Neural progenitor cell (in vitro differentiated cells): ENCODE measurements around the gene PAXX. TPM values are rescaled to one million over a fixed set of nuclear protein-coding genes. Genes with fewer than 3 reads are reported as not detected.
A peak's percentile ranks its signal among the peaks of the same experiment; 100 is the strongest.

ENCODE experiments used
- DNase-seq: peaks from one replicate; pipeline ENCODE4 v3.0.0-alpha.2; 2016; ENCODE audit warnings: low spot score
- H2AFZ ChIP-seq: fragments of 200-600 bp; sonication (generic); replicated peaks from 2 replicates; pipeline ENCODE4 v1.6.1; 2016; ENCODE audit warnings: antibody characterized with exemption
- H3F3A ChIP-seq: fragments of 200-600 bp; sonication (generic); 2 replicates; pipeline ENCODE4 v1.6.1; 2016; ENCODE audit warnings: antibody characterized with exemption, low read depth
- H3K27ac ChIP-seq: fragments of 200-600 bp; sonication (generic); 2 replicates; pipeline ENCODE4 v1.5.1; 2016; ENCODE audit warnings: mild to moderate bottlenecking
- H3K27me3 ChIP-seq: fragments of 200-600 bp; sonication (generic); 2 replicates; pipeline ENCODE4 v1.6.1; 2016; ENCODE audit warnings: mild to moderate bottlenecking, moderate library complexity
- H3K36me3 ChIP-seq: fragments of 200-600 bp; sonication (generic); 2 replicates; pipeline ENCODE4 v1.5.1; 2016
- H3K4me1 ChIP-seq: fragments of 200-600 bp; sonication (generic); 2 replicates; pipeline ENCODE4 v1.6.1; 2016; ENCODE audit warnings: mixed run types
- H3K4me2 ChIP-seq: fragments of 200-600 bp; sonication (generic); 2 replicates; pipeline ENCODE4 v1.6.1; 2016
- H3K4me3 ChIP-seq: fragments of 200-600 bp; sonication (generic); 2 replicates; pipeline ENCODE4 v1.5.1; 2016
- H3K79me2 ChIP-seq: fragments of 200-600 bp; sonication (generic); 2 replicates; pipeline ENCODE4 v1.6.1; 2016; ENCODE audit warnings: low read depth
- H3K9ac ChIP-seq: fragments of 200-600 bp; sonication (generic); 2 replicates; pipeline ENCODE4 v1.6.1; 2016
- H3K9me3 ChIP-seq: fragments of 200-600 bp; sonication (generic); 2 replicates; pipeline ENCODE4 v1.5.1; 2016; ENCODE audit warnings: low read depth
- H4K20me1 ChIP-seq: fragments of 200-600 bp; sonication (generic); 2 replicates; pipeline ENCODE4 v1.6.1; 2016; ENCODE audit warnings: low read depth
- H3K27ac Mint-ChIP-seq: 3 replicates; pipeline ENCODE4 v1.8.0; 2021; ENCODE audit warnings: mixed read lengths
- H3K27me3 Mint-ChIP-seq: 2 replicates; pipeline ENCODE4 v1.8.0; 2022; ENCODE audit warnings: low read depth, mild to moderate bottlenecking, inconsistent platforms, moderate library complexity, mixed read lengths; ENCODE audit not compliant: insufficient read depth
- H3K36me3 Mint-ChIP-seq: 3 replicates; pipeline ENCODE4 v1.8.0; 2021; ENCODE audit warnings: mixed read lengths
- H3K4me1 Mint-ChIP-seq: 3 replicates; pipeline ENCODE4 v1.8.0; 2021; ENCODE audit warnings: mixed read lengths
- H3K4me3 Mint-ChIP-seq: 3 replicates; pipeline ENCODE4 v1.8.0; 2021; ENCODE audit warnings: mild to moderate bottlenecking, moderate library complexity, mixed read lengths
- H3K9me3 Mint-ChIP-seq: 3 replicates; pipeline ENCODE4 v1.8.0; 2020; ENCODE audit warnings: mixed read lengths
- CTCF ChIP-seq: fragments of 200-600 bp; sonication (generic); IDR thresholded peaks from 2 replicates; pipeline ENCODE4 v1.5.1; 2017; ENCODE audit warnings: antibody characterized with exemption, mild to moderate bottlenecking
- EZH2 ChIP-seq: fragments of 200-600 bp; sonication (generic); IDR thresholded peaks from 2 replicates; pipeline ENCODE4 v1.6.1; 2017; ENCODE audit warnings: antibody characterized with exemption, mild to moderate bottlenecking, moderate library complexity
- EZH2phosphoT487 ChIP-seq: fragments of 200-600 bp; sonication (generic); IDR thresholded peaks from 2 replicates; pipeline ENCODE4 v1.6.1; 2017; ENCODE audit warnings: antibody characterized with exemption
- total RNA-seq: library from RNA; depleted of rRNA; stranded (reverse); fragments of >200 nt; gene quantifications from 2 replicates; pipeline ENCODE4 v1.2.3, GENCODE V29; 2015; ENCODE audit warnings: low replicate concordance

Gene PAXX
- total RNA-seq, 1 donor from 2014 or later: 31.5 TPM

GRCh38 chr9:137019891-137020683 lies 27.9 kb downstream of the PAXX start:
- H3K27me3 Mint-ChIP-seq: peaks cover 5% of the 10 kb centered on the region
- peaks cover 11% of the 10 kb centered on the region for H3K4me1 ChIP-seq
- no peak overlapping the region for H3K4me2 ChIP-seq
- H3K27me3 ChIP-seq: no peaks in the 10 kb centered on the region
- peaks cover 7% of the 10 kb centered on the region for H3F3A ChIP-seq
- H3K4me3 ChIP-seq: no peak overlapping the region
- no peak overlapping the region for H3K27ac Mint-ChIP-seq
- H3K36me3 ChIP-seq: no peaks in the 10 kb centered on the region
- H2AFZ ChIP-seq: no peak overlapping the region
- no peak for TF ChIP-seq CTCF
- TF ChIP-seq EZH2: no peak
- no peak for TF ChIP-seq EZH2phosphoT487
- peaks cover 4% of the 10 kb centered on the region for H3K36me3 Mint-ChIP-seq
- peak overlapping the region; percentile 67 for H3K4me3 Mint-ChIP-seq
- no peak overlapping the region for H3K27ac ChIP-seq
- no peaks in the 10 kb centered on the region for H3K9me3 Mint-ChIP-seq
- DNase-seq: no peak
- peaks cover 8% of the 10 kb centered on the region for H4K20me1 ChIP-seq
- no peaks in the 10 kb centered on the region for H3K9me3 ChIP-seq
- H3K9ac ChIP-seq: no peak overlapping the region
- H3K4me1 Mint-ChIP-seq: no peaks in the 10 kb centered on the region
- H3K79me2 ChIP-seq: no peaks in the 10 kb centered on the region

- H3K27ac ChIP-seq: no peak overlapping the region
Measured at GRCh38 chr9:137020771-137021567, 28.7 kb downstream of the PAXX start.

GRCh38 chr9:137021568-137021978 lies 29.4 kb downstream of the PAXX start:
- Histone ChIP-seq H3K27me3 (peaks cover 1% of the 10 kb centered on the region), H3K4me1 (peaks cover 17% of the 10 kb centered on the region), H3K79me2 (no peaks in the 10 kb centered on the region), H3K4me3 (no peak overlapping the region), H3K9ac (no peak overlapping the region), H3F3A (peaks cover 7% of the 10 kb centered on the region), H3K4me2 (no peak overlapping the region), H3K36me3 (no peaks in the 10 kb centered on the region), H2AFZ (no peak overlapping the region), H3K27ac (no peak overlapping the region), H3K9me3 (no peaks in the 10 kb centered on the region), H4K20me1 (peaks cover 12% of the 10 kb centered on the region)
- H3K9me3 Mint-ChIP-seq: no peaks in the 10 kb centered on the region
- H3K4me1 Mint-ChIP-seq: peaks cover 4% of the 10 kb centered on the region
- no peak overlapping the region for H3K4me3 Mint-ChIP-seq
- no peak for DNase-seq
- peaks cover 4% of the 10 kb centered on the region for H3K36me3 Mint-ChIP-seq
- no peak overlapping the region for H3K27ac Mint-ChIP-seq
- H3K27me3 Mint-ChIP-seq: peaks cover 3% of the 10 kb centered on the region
- TF ChIP-seq CTCF: no peak
- TF ChIP-seq EZH2phosphoT487: no peak
- TF ChIP-seq EZH2: no peak

More at GRCh38 chr9:137020771-137021567, 28.7 kb downstream of the PAXX start:
- H3K27me3 ChIP-seq: no peaks in the 10 kb centered on the region
- H3K36me3 ChIP-seq: no peaks in the 10 kb centered on the region
- peaks cover 4% of the 10 kb centered on the region for H3K4me1 Mint-ChIP-seq
- H3K9me3 Mint-ChIP-seq: no peaks in the 10 kb centered on the region
- H3K9ac ChIP-seq: no peak overlapping the region
- H3K9me3 ChIP-seq: no peaks in the 10 kb centered on the region
- H3K79me2 ChIP-seq: no peaks in the 10 kb centered on the region
- H3K27ac Mint-ChIP-seq: no peak overlapping the region
- no peak for TF ChIP-seq CTCF
- no peak for TF ChIP-seq EZH2
- TF ChIP-seq EZH2phosphoT487: no peak
- H2AFZ ChIP-seq: no peak overlapping the region
- H4K20me1 ChIP-seq: peaks cover 8% of the 10 kb centered on the region
- no peak for DNase-seq
- peaks cover 3% of the 10 kb centered on the region for H3K27me3 Mint-ChIP-seq
- peaks cover 7% of the 10 kb centered on the region for H3F3A ChIP-seq
- H3K4me3 ChIP-seq: no peak overlapping the region
- no peak overlapping the region for H3K4me3 Mint-ChIP-seq
- H3K36me3 Mint-ChIP-seq: peaks cover 4% of the 10 kb centered on the region
- no peak overlapping the region for H3K4me2 ChIP-seq
- peaks cover 17% of the 10 kb centered on the region for H3K4me1 ChIP-seq
